Neural progenitor cell (in vitro differentiated cells): ENCODE data around the gene NCS1. TPM values are rescaled to one million over a fixed set of nuclear protein-coding genes. Genes with fewer than 3 reads are reported as not detected.

Source experiments
- DNase-seq: peaks from one replicate; pipeline ENCODE4 v3.0.0-alpha.2; 2016; ENCODE audit warnings: low spot score
- H2AFZ ChIP-seq: fragments of 200-600 bp; sonication (generic); replicated peaks from 2 replicates; pipeline ENCODE4 v1.6.1; 2016; ENCODE audit warnings: antibody characterized with exemption
- H3F3A ChIP-seq: fragments of 200-600 bp; sonication (generic); 2 replicates; pipeline ENCODE4 v1.6.1; 2016; ENCODE audit warnings: antibody characterized with exemption, low read depth
- H3K27ac ChIP-seq: fragments of 200-600 bp; sonication (generic); 2 replicates; pipeline ENCODE4 v1.5.1; 2016; ENCODE audit warnings: mild to moderate bottlenecking
- H3K27me3 ChIP-seq: fragments of 200-600 bp; sonication (generic); 2 replicates; pipeline ENCODE4 v1.6.1; 2016; ENCODE audit warnings: mild to moderate bottlenecking, moderate library complexity
- H3K36me3 ChIP-seq: fragments of 200-600 bp; sonication (generic); 2 replicates; pipeline ENCODE4 v1.5.1; 2016
- H3K4me1 ChIP-seq: fragments of 200-600 bp; sonication (generic); 2 replicates; pipeline ENCODE4 v1.6.1; 2016; ENCODE audit warnings: mixed run types
- H3K4me2 ChIP-seq: fragments of 200-600 bp; sonication (generic); 2 replicates; pipeline ENCODE4 v1.6.1; 2016
- H3K4me3 ChIP-seq: fragments of 200-600 bp; sonication (generic); 2 replicates; pipeline ENCODE4 v1.5.1; 2016
- H3K79me2 ChIP-seq: fragments of 200-600 bp; sonication (generic); 2 replicates; pipeline ENCODE4 v1.6.1; 2016; ENCODE audit warnings: low read depth
- H3K9ac ChIP-seq: fragments of 200-600 bp; sonication (generic); 2 replicates; pipeline ENCODE4 v1.6.1; 2016
- H3K9me3 ChIP-seq: fragments of 200-600 bp; sonication (generic); 2 replicates; pipeline ENCODE4 v1.5.1; 2016; ENCODE audit warnings: low read depth
- H4K20me1 ChIP-seq: fragments of 200-600 bp; sonication (generic); 2 replicates; pipeline ENCODE4 v1.6.1; 2016; ENCODE audit warnings: low read depth
- H3K27ac Mint-ChIP-seq: 3 replicates; pipeline ENCODE4 v1.8.0; 2021; ENCODE audit warnings: mixed read lengths
- H3K27me3 Mint-ChIP-seq: 2 replicates; pipeline ENCODE4 v1.8.0; 2022; ENCODE audit warnings: low read depth, mild to moderate bottlenecking, inconsistent platforms, moderate library complexity, mixed read lengths; ENCODE audit not compliant: insufficient read depth
- H3K36me3 Mint-ChIP-seq: 3 replicates; pipeline ENCODE4 v1.8.0; 2021; ENCODE audit warnings: mixed read lengths
- H3K4me1 Mint-ChIP-seq: 3 replicates; pipeline ENCODE4 v1.8.0; 2021; ENCODE audit warnings: mixed read lengths
- H3K4me3 Mint-ChIP-seq: 3 replicates; pipeline ENCODE4 v1.8.0; 2021; ENCODE audit warnings: mild to moderate bottlenecking, moderate library complexity, mixed read lengths
- H3K9me3 Mint-ChIP-seq: 3 replicates; pipeline ENCODE4 v1.8.0; 2020; ENCODE audit warnings: mixed read lengths
- CTCF ChIP-seq: fragments of 200-600 bp; sonication (generic); IDR thresholded peaks from 2 replicates; pipeline ENCODE4 v1.5.1; 2017; ENCODE audit warnings: antibody characterized with exemption, mild to moderate bottlenecking
- EZH2 ChIP-seq: fragments of 200-600 bp; sonication (generic); IDR thresholded peaks from 2 replicates; pipeline ENCODE4 v1.6.1; 2017; ENCODE audit warnings: antibody characterized with exemption, mild to moderate bottlenecking, moderate library complexity
- EZH2phosphoT487 ChIP-seq: fragments of 200-600 bp; sonication (generic); IDR thresholded peaks from 2 replicates; pipeline ENCODE4 v1.6.1; 2017; ENCODE audit warnings: antibody characterized with exemption
- total RNA-seq: library from RNA; depleted of rRNA; stranded (reverse); fragments of >200 nt; gene quantifications from 2 replicates; pipeline ENCODE4 v1.2.3, GENCODE V29; 2015; ENCODE audit warnings: low replicate concordance

Gene NCS1
- total RNA-seq, 1 donor from 2014 or later, result 16.0 TPM

GRCh38 chr9:130143279-130143893 is 28.8 kb upstream of the NCS1 start:
- no peak overlapping the region for H3K9ac ChIP-seq
- no peak overlapping the region for H3K4me2 ChIP-seq
- H3K4me3 ChIP-seq, result no peak overlapping the region
- no peaks in the 10 kb centered on the region for H3K27me3 ChIP-seq
- no peaks in the 10 kb centered on the region for H3K36me3 ChIP-seq
- Mint-ChIP-seq H3K27me3 (peaks cover 10% of the 10 kb centered on the region), H3K4me3 (peak overlapping the region; percentile 38), H3K9me3 (no peaks in the 10 kb centered on the region), H3K36me3 (no peaks in the 10 kb centered on the region), H3K27ac (peak overlapping the region; percentile 96), H3K4me1 (peaks cover 43% of the 10 kb centered on the region)
- no peak for DNase-seq
- H2AFZ ChIP-seq, result no peak overlapping the region
- TF ChIP-seq EZH2phosphoT487, result no peak
- TF ChIP-seq EZH2, result no peak
- no peak for TF ChIP-seq CTCF
- H3K79me2 ChIP-seq, result no peaks in the 10 kb centered on the region
- H3K27ac ChIP-seq, result no peak overlapping the region
- no peaks in the 10 kb centered on the region for H3F3A ChIP-seq
- peaks cover 19% of the 10 kb centered on the region for H3K4me1 ChIP-seq
- H3K9me3 ChIP-seq, result no peaks in the 10 kb centered on the region
- H4K20me1 ChIP-seq, result no peaks in the 10 kb centered on the region

- peaks cover 8% of the 10 kb centered on the region for H3K27me3 Mint-ChIP-seq
Observed at GRCh38 chr9:130143958-130144366, 28.2 kb upstream of the NCS1 start.

GRCh38 chr9:130144703-130145102 is 27.5 kb upstream of the NCS1 start:
- no peak overlapping the region for H2AFZ ChIP-seq
- peaks cover 8% of the 10 kb centered on the region for H3K27me3 Mint-ChIP-seq
- no peaks in the 10 kb centered on the region for H3K36me3 Mint-ChIP-seq
- H3K36me3 ChIP-seq, result no peaks in the 10 kb centered on the region
- no peaks in the 10 kb centered on the region for H4K20me1 ChIP-seq
- H3K27ac Mint-ChIP-seq, result no peak overlapping the region
- TF ChIP-seq CTCF (no peak), EZH2phosphoT487 (no peak), EZH2 (no peak)
- H3K79me2 ChIP-seq, result no peaks in the 10 kb centered on the region
- no peaks in the 10 kb centered on the region for H3K9me3 Mint-ChIP-seq
- DNase-seq, result no peak
- no peaks in the 10 kb centered on the region for H3K9me3 ChIP-seq
- no peak overlapping the region for H3K9ac ChIP-seq
- H3K27ac ChIP-seq, result no peak overlapping the region
- no peak overlapping the region for H3K4me3 ChIP-seq
- no peak overlapping the region for H3K4me3 Mint-ChIP-seq
- no peak overlapping the region for H3K4me2 ChIP-seq
- no peaks in the 10 kb centered on the region for H3K27me3 ChIP-seq
- peaks cover 30% of the 10 kb centered on the region for H3K4me1 Mint-ChIP-seq
- H3F3A ChIP-seq, result no peaks in the 10 kb centered on the region
- peaks cover 11% of the 10 kb centered on the region for H3K4me1 ChIP-seq

More at GRCh38 chr9:130143958-130144366, 28.2 kb upstream of the NCS1 start:
- TF ChIP-seq CTCF (no peak), EZH2 (no peak), EZH2phosphoT487 (no peak)
- no peaks in the 10 kb centered on the region for H3K36me3 ChIP-seq
- H3K79me2 ChIP-seq, result no peaks in the 10 kb centered on the region
- Mint-ChIP-seq H3K9me3 (no peaks in the 10 kb centered on the region), H3K36me3 (no peaks in the 10 kb centered on the region), H3K4me1 (peaks cover 37% of the 10 kb centered on the region), H3K27ac (peak overlapping the region; percentile 96), H3K4me3 (peak overlapping the region; percentile 38)
- peaks cover 13% of the 10 kb centered on the region for H3K4me1 ChIP-seq
- no peaks in the 10 kb centered on the region for H3K9me3 ChIP-seq
- no peak overlapping the region for H3K27ac ChIP-seq
- H3F3A ChIP-seq, result no peaks in the 10 kb centered on the region
- no peaks in the 10 kb centered on the region for H4K20me1 ChIP-seq
- no peak overlapping the region for H3K9ac ChIP-seq
- DNase-seq, result peak; percentile 54
- no peak overlapping the region for H2AFZ ChIP-seq
- no peaks in the 10 kb centered on the region for H3K27me3 ChIP-seq
- H3K4me3 ChIP-seq, result no peak overlapping the region
- H3K4me2 ChIP-seq, result no peak overlapping the region
